Stimulated activated CD8-positive, alpha-beta memory T cell treated with anti-CD3 and anti-CD28 coated beads, Interleukin-7, amount 100 ng/mL, for 4 hours (primary cell): ENCODE data around the gene AMN1.
"Not testable (repeated sequence)": the region's sequence is repeated elsewhere in the genome, so short reads cannot be mapped to it uniquely, and the experiment has no call there.

Source experiments
- DNase-seq, 2 donors: peaks; one replicate each; pipeline ENCODE4 v3.0.0-alpha.2; 2020; ENCODE audit warnings: low read depth in 2 of 2

Gene AMN1

GRCh38 chr12:31733549-31734432, 5.0 kb upstream of the AMN1 start:
- DNase-seq = not testable (repeated sequence)

- no peak for DNase-seq
These were observed 4.2 kb upstream of the AMN1 start for GRCh38 chr12:31732926-31733548.

- DNase-seq = not testable (repeated sequence)
These were observed 2.4 kb upstream of the AMN1 start for GRCh38 chr12:31731203-31731602.

GRCh38 chr12:31729705-31730104, 884 bp upstream of the AMN1 start:
- DNase-seq = no peak

GRCh38 chr12:31728289-31728916, 418 bp downstream of the AMN1 start:
- no peak for DNase-seq

- no peak for DNase-seq
These were observed 1.6 kb downstream of the AMN1 start for GRCh38 chr12:31727192-31727591.

GRCh38 chr12:31726575-31726974, 2.2 kb downstream of the AMN1 start:
- DNase-seq = no peak

GRCh38 chr12:31724557-31724956, 4.3 kb downstream of the AMN1 start:
- no peak for DNase-seq

GRCh38 chr12:31722580-31722979, 6.2 kb downstream of the AMN1 start:
- no peak for DNase-seq

GRCh38 chr12:31718542-31719198, 10.2 kb downstream of the AMN1 start:
- DNase-seq = not testable (repeated sequence)

GRCh38 chr12:31716998-31717397, 11.8 kb downstream of the AMN1 start:
- not testable (repeated sequence) for DNase-seq

GRCh38 chr12:31715283-31715825, 13.5 kb downstream of the AMN1 start:
- DNase-seq = no peak

GRCh38 chr12:31714406-31715271, 14.2 kb downstream of the AMN1 start:
- DNase-seq = no peak

GRCh38 chr12:31712877-31713276, 15.9 kb downstream of the AMN1 start:
- no peak for DNase-seq

GRCh38 chr12:31710021-31710818, 18.6 kb downstream of the AMN1 start:
- DNase-seq = no peak

GRCh38 chr12:31708118-31708517, 20.7 kb downstream of the AMN1 start:
- DNase-seq = not testable (repeated sequence)

GRCh38 chr12:31705621-31706020, 23.2 kb downstream of the AMN1 start:
- no peak for DNase-seq

GRCh38 chr12:31702047-31702446, 26.8 kb downstream of the AMN1 start:
- no peak for DNase-seq

GRCh38 chr12:31689921-31690320, 38.9 kb downstream of the AMN1 start:
- not testable (repeated sequence) for DNase-seq

- DNase-seq = no peak
These were observed 41.7 kb downstream of the AMN1 start for GRCh38 chr12:31687101-31687527.
